GM18870 (cell line): ENCODE data around the gene DDX1.
"Not testable (repeated sequence)": the region's sequence is repeated elsewhere in the genome, so short reads cannot be mapped to it uniquely, and the experiment has no call there.

ENCODE experiments used
- ATAC-seq: cut with Tn5 transposase; IDR thresholded peaks from one replicate; pipeline ENCODE4 v1.9.1; 2021; ENCODE audit warnings: moderate library complexity; ENCODE audit not compliant: unreplicated experiment

Gene DDX1

GRCh38 chr2:15594291-15595256 lies 2.9 kb downstream of the DDX1 start:
- ATAC-seq: no peak

GRCh38 chr2:15595342-15595905 lies 3.8 kb downstream of the DDX1 start:
- no peak for ATAC-seq

GRCh38 chr2:15595936-15596335 lies 4.3 kb downstream of the DDX1 start:
- ATAC-seq: no peak

- ATAC-seq: no peak
These were observed 4.7 kb downstream of the DDX1 start for GRCh38 chr2:15596350-15596749.

GRCh38 chr2:15596968-15597367 lies 5.3 kb downstream of the DDX1 start:
- no peak for ATAC-seq

- ATAC-seq: no peak
These were observed 8.3 kb downstream of the DDX1 start for GRCh38 chr2:15599994-15600393.

GRCh38 chr2:15601681-15602080 lies 10.0 kb downstream of the DDX1 start:
- no peak for ATAC-seq

GRCh38 chr2:15602393-15602792 lies 10.7 kb downstream of the DDX1 start:
- no peak for ATAC-seq

- no peak for ATAC-seq
These were observed 11.5 kb downstream of the DDX1 start for GRCh38 chr2:15603044-15603765.

- ATAC-seq: no peak
These were observed 12.3 kb downstream of the DDX1 start for GRCh38 chr2:15603948-15604347.

GRCh38 chr2:15605721-15606120 lies 14.1 kb downstream of the DDX1 start:
- ATAC-seq: no peak

- no peak for ATAC-seq
These were observed 15.1 kb downstream of the DDX1 start for GRCh38 chr2:15606481-15607441.

GRCh38 chr2:15607709-15608391 lies 16.2 kb downstream of the DDX1 start:
- ATAC-seq: no peak

GRCh38 chr2:15608392-15608761 lies 16.7 kb downstream of the DDX1 start:
- ATAC-seq: no peak

GRCh38 chr2:15609341-15610042 lies 17.8 kb downstream of the DDX1 start:
- no peak for ATAC-seq

- no peak for ATAC-seq
These were observed 18.8 kb downstream of the DDX1 start for GRCh38 chr2:15610430-15610952.

- ATAC-seq: not testable (repeated sequence)
These were observed 20.4 kb downstream of the DDX1 start for GRCh38 chr2:15612101-15612500.

GRCh38 chr2:15613736-15614429 lies 22.2 kb downstream of the DDX1 start:
- no peak for ATAC-seq
